GM12872 (cell line): ENCODE measurements around the gene HDAC7.
A peak's percentile ranks its signal among the peaks of the same experiment; 100 is the strongest.

Experiments
- TF ChIP-seq, protein P1 (sequence below): IDR thresholded peaks from 3 replicates; pipeline ENCODE4 v1.5.1; 2011; ENCODE audit warnings: low read depth, mild to moderate bottlenecking, low read length, moderate library complexity; ENCODE audit not compliant: insufficient read depth

HDAC7 gene

GRCh38 chr12:47824198-47824597, 4.5 kb upstream of the HDAC7 start:
- TF ChIP-seq, protein P1, sequence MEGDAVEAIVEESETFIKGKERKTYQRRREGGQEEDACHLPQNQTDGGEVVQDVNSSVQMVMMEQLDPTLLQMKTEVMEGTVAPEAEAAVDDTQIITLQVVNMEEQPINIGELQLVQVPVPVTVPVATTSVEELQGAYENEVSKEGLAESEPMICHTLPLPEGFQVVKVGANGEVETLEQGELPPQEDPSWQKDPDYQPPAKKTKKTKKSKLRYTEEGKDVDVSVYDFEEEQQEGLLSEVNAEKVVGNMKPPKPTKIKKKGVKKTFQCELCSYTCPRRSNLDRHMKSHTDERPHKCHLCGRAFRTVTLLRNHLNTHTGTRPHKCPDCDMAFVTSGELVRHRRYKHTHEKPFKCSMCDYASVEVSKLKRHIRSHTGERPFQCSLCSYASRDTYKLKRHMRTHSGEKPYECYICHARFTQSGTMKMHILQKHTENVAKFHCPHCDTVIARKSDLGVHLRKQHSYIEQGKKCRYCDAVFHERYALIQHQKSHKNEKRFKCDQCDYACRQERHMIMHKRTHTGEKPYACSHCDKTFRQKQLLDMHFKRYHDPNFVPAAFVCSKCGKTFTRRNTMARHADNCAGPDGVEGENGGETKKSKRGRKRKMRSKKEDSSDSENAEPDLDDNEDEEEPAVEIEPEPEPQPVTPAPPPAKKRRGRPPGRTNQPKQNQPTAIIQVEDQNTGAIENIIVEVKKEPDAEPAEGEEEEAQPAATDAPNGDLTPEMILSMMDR = no peak

DNA sequence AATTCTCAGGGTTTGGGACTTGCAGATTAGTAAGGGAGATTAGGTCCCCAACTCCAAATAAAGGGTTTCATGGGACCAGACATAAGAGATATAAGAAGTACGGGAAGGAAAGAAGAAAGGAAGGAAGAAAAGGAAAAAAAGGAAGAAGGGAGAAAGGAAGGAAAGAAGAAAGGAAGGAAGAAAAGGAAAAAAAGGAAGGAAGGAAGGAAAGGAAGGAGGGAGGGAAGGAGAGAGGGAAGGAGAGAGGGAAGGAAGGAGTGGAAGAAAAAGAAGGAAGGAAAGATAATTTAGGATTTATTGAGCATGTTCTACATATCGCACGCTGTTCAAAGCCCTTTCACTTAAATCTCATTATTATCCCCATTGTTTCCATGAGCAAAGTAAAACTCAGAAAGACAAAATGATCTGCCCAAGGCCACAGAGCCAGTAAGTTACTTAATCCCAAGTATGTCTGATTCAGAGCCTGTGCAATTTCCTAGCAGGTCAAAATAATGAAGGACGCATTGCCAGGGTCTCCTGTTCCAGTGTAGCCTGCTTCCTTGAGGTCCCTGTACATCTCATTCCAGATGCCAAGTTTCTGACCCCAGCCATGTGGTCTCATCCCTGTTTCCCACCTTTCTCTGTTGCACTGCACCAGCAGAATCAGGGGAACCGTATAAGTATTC, 3.9 kb upstream of the HDAC7 start:
- TF ChIP-seq, protein P1 = no peak

- TF ChIP-seq, protein P1 = no peak
Measured at GRCh38 chr12:47822863-47823262, 3.2 kb upstream of the HDAC7 start.

DNA sequence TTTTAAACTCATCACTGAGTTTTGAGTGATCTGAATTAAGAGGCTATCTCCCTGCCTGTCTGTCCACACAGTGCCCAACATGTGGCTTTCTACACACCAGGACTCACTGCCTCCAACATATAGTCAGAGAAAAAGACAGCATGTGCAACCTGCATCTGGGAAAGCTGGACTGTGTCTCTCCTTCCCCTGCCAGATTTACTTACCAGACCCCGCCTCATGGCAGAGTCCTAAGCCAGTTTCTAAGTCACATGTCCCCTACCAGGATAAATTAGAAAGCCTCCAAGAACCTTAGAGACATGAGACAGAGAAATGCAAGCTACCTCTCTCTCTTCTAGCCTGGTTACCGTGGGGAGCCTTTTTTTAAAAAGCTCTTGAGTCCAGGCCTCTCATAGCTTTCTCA, 2.7 kb upstream of the HDAC7 start:
- TF ChIP-seq, protein P1 = no peak

- TF ChIP-seq, protein P1 = no peak
Measured at GRCh38 chr12:47821346-47821706, 1.6 kb upstream of the HDAC7 start.

GRCh38 chr12:47820631-47821345, 1.1 kb upstream of the HDAC7 start:
- TF ChIP-seq, protein P1 = no peak

GRCh38 chr12:47819138-47819895, 386 bp downstream of the HDAC7 start:
- TF ChIP-seq, protein P1 = peak; percentile 37; the same call in 2 of the 3 replicates
